Stimulated activated effector memory CD8-positive, alpha-beta T cell treated with anti-CD3 and anti-CD28 coated beads, Interleukin-12 subunit alpha, Interleukin-12 subunit beta, amount 100 ng/mL, for 72 hours (primary cell): ENCODE results near the gene RGS11.
"Not testable (repeated sequence)": the region's sequence is repeated elsewhere in the genome, so short reads cannot be mapped to it uniquely, and the experiment has no call there.

Experiments
- ATAC-seq: fragments of 150-1000 bp; cut with Tn5 transposase; 2 replicates; pipeline ENCODE4 v1.10.0; 2021
- DNase-seq, 2 donors: peaks; one replicate each; pipeline ENCODE4 v3.0.0; 2021 to 2022; ENCODE audit warnings: low spot score in 2 of 2
- H3K27ac Mint-ChIP-seq: one replicate; pipeline ENCODE4 v1.8.0; 2022; ENCODE audit warnings: mild to moderate bottlenecking, mixed read lengths
- H3K36me3 Mint-ChIP-seq: one replicate; pipeline ENCODE4 v1.8.0; 2022; ENCODE audit warnings: mild to moderate bottlenecking, mixed read lengths
- H3K4me1 Mint-ChIP-seq: one replicate; pipeline ENCODE4 v1.8.0; 2022; ENCODE audit warnings: mixed read lengths
- H3K4me3 Mint-ChIP-seq: one replicate; pipeline ENCODE4 v1.8.0; 2022; ENCODE audit warnings: mild to moderate bottlenecking, mixed read lengths
- H3K9me3 Mint-ChIP-seq: one replicate; pipeline ENCODE4 v1.8.0; 2022; ENCODE audit warnings: mixed read lengths

The RGS11 gene

DNA sequence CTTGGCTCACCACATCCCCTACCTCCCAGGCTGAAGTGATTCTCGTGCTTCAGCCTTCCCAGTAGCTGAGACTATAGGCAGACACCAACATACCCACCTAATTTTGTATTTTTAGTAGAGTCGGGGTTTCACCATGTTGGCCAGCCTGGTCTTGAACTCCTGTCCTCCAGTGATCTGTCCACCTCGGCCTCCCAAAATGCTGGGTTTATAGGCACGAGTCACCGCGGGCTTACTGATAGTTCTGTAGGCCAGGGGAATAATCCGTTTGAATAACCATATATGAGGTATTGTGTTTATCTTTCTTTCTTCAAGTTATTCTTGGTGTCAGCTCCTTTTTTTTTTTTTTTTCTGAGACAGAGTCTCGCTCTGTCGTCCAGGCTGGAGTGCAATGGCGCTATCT, 33.5 kb downstream of the RGS11 start:
- Mint-ChIP-seq H3K4me3 (no peak overlapping the region), H3K27ac (no peak overlapping the region), H3K36me3 (no peaks in the 10 kb centered on the region)

DNA sequence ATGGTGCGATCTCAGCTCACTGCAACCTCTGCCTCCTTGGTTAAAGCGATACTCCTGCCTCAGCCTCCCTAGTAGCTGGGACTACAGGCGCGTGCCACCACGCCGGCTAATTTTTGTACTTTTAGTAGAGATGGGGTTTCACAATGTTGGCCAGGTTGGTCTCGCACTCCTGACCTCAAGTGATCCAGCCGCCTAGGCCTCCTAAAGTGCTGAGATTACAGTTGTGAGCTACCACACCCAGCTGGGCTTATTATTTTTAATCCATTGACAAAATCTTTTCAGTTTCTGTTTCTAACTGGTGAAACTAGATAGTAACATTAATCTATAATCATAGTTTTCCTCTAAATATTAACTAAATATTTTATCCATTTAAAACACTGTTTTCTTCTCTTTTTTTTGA, 35.2 kb downstream of the RGS11 start:
- ATAC-seq, result no peak
- Mint-ChIP-seq H3K4me3 (no peak overlapping the region), H3K36me3 (no peaks in the 10 kb centered on the region)

More for the DNA sequence above, 33.5 kb downstream of the RGS11 start:
- H3K4me1 Mint-ChIP-seq, result peaks cover 11% of the 10 kb centered on the region
- no peak for DNase-seq
- no peak for ATAC-seq
- H3K9me3 Mint-ChIP-seq, result no peaks in the 10 kb centered on the region

GRCh38 chr16:239948-240277, 35.8 kb downstream of the RGS11 start:
- Mint-ChIP-seq H3K4me3 (no peak overlapping the region), H3K27ac (no peak overlapping the region), H3K36me3 (no peaks in the 10 kb centered on the region), H3K9me3 (no peaks in the 10 kb centered on the region), H3K4me1 (peaks cover 19% of the 10 kb centered on the region)
- DNase-seq, result no peak
- ATAC-seq, result no peak

More for the DNA sequence above, 35.2 kb downstream of the RGS11 start:
- Mint-ChIP-seq H3K9me3 (no peaks in the 10 kb centered on the region), H3K4me1 (peaks cover 13% of the 10 kb centered on the region), H3K27ac (peak overlapping the region; percentile 14)
- no peak for DNase-seq

- peak; percentile 95 to 97 for DNase-seq
- ATAC-seq, result peak; percentile 93
- peaks cover 11% of the 10 kb centered on the region for H3K4me1 Mint-ChIP-seq
Measured at GRCh38 chr16:234468-235305, 41.1 kb downstream of the RGS11 start, which contains the start of gene FAM234A. FAM234A (plus strand) TSS chr16:234821; CDS start chr16:254414, 19,593 bp downstream.

GRCh38 chr16:230949-231348, 44.8 kb downstream of the RGS11 start:
- H3K27ac Mint-ChIP-seq, result no peak overlapping the region
- no peak for DNase-seq
- no peak for ATAC-seq
- H3K36me3 Mint-ChIP-seq, result peaks cover 35% of the 10 kb centered on the region
- H3K4me1 Mint-ChIP-seq, result peaks cover 25% of the 10 kb centered on the region
- no peaks in the 10 kb centered on the region for H3K9me3 Mint-ChIP-seq
- no peak overlapping the region for H3K4me3 Mint-ChIP-seq

More at GRCh38 chr16:234468-235305, 41.1 kb downstream of the RGS11 start, which contains the start of gene FAM234A:
- peak within 1 kb of the TSS; percentile 93 for H3K4me3 Mint-ChIP-seq
- peaks cover 8% of the 10 kb centered on the region for H3K36me3 Mint-ChIP-seq
- no peaks in the 10 kb centered on the region for H3K9me3 Mint-ChIP-seq
- peak within 1 kb of the TSS; percentile 97 for H3K27ac Mint-ChIP-seq

DNA sequence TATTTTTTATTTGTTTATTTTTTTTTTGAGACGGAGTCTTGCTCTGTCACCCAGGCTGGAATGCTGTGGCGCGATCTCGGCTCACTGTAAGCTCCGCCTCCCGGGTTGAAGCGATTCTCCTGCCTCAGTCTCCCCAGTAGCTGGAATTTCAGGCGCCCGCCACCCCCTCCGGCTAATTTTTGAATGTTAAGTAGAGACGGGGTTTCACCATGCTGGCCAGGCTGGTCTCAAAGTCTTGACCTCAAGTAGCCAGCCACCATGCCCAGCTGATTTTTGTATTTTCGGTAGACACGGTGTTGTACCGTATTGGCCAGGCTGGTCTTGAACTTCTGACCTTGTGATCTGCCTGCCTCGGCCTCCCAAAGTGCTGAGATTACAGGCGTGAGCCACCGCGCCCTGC, 45.4 kb downstream of the RGS11 start:
- peaks cover 21% of the 10 kb centered on the region for H3K4me1 Mint-ChIP-seq
- H3K9me3 Mint-ChIP-seq, H3K4me3 Mint-ChIP-seq, ATAC-seq, DNase-seq, H3K27ac Mint-ChIP-seq: not testable (repeated sequence)
- H3K36me3 Mint-ChIP-seq, result peaks cover 41% of the 10 kb centered on the region

GRCh38 chr16:229731-230281, 45.9 kb downstream of the RGS11 start:
- DNase-seq (no peak), ATAC-seq (no peak)
- peaks cover 47% of the 10 kb centered on the region for H3K36me3 Mint-ChIP-seq
- H3K9me3 Mint-ChIP-seq, result no peaks in the 10 kb centered on the region
- H3K4me3 Mint-ChIP-seq, result peak overlapping the region; percentile 80
- H3K27ac Mint-ChIP-seq, result peak overlapping the region; percentile 86
- peaks cover 16% of the 10 kb centered on the region for H3K4me1 Mint-ChIP-seq

DNA sequence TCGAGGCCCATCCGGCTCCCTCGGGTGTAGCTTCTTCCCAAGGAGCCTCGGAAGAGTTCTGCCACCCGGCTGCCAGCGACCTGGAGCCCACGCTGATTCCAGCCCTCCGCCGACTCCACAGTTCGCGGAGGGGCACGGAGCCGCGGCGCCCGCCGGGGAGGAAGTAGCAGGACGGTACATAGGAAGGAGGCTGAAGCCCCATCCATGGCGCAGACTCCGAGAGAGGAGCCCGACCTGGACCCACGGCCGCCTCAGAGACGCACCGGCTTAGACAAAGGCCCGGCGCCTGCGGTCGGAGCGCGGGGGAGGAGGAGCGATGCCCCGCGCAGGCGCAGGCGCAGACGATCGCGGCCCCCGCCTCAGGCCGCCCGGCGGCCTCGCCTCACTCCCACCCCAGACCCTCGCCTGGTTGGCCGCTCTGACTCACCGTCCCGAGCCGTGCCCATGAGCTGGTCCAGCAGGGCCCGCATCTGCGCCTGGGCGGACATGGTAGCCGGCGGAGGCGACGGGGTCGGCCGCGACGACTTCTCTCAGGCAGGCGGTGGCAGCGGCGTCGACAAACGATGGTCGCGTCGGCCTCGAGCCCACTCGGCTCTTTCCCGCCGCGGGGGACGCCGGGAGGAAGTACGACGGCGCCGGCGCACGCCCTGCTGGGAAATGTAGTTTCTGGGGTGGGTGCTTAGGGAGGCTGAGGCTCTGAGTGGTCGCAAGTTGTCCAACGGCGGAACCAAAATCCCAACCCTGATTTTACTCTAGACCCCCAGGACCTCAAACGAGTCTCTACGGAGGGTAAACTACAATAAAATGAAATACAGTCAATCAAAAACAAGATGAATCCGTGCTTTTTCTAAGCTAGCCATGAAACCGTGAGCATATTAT, 46.7 kb downstream of the RGS11 start, which contains the start of gene LUC7L:
Gene LUC7L, minus strand, starts transcription at position 598 of the 879 bp plus-strand sequence. Its CDS starts 110 bp downstream, at position 488.
- H3K4me3 Mint-ChIP-seq, result peak within 1 kb of the TSS; percentile 80
- H3K36me3 Mint-ChIP-seq, result peaks cover 48% of the 10 kb centered on the region
- no peaks in the 10 kb centered on the region for H3K9me3 Mint-ChIP-seq

GRCh38 chr16:228151-228851, 47.4 kb downstream of the RGS11 start:
- H3K36me3 Mint-ChIP-seq, result peaks cover 54% of the 10 kb centered on the region
- ATAC-seq (peak; percentile 47), DNase-seq (no peak)
- H3K4me1 Mint-ChIP-seq, result peaks cover 15% of the 10 kb centered on the region
- no peaks in the 10 kb centered on the region for H3K9me3 Mint-ChIP-seq
- peak overlapping the region; percentile 80 for H3K4me3 Mint-ChIP-seq
- peak overlapping the region; percentile 86 for H3K27ac Mint-ChIP-seq

More for the DNA sequence above, 46.7 kb downstream of the RGS11 start, which contains the start of gene LUC7L:
- DNase-seq (peak; percentile 84 to 96), ATAC-seq (peak; percentile 96)
- Mint-ChIP-seq H3K27ac (peak within 1 kb of the TSS; percentile 86), H3K4me1 (peaks cover 15% of the 10 kb centered on the region)

GRCh38 chr16:220021-220420, 55.7 kb downstream of the RGS11 start:
- Mint-ChIP-seq H3K4me3 (no peak overlapping the region), H3K36me3 (peaks cover 99% of the 10 kb centered on the region), H3K27ac (no peak overlapping the region), H3K9me3 (no peaks in the 10 kb centered on the region), H3K4me1 (no peaks in the 10 kb centered on the region)
- no peak for ATAC-seq
- DNase-seq, result no peak
